B cell (primary cell): ENCODE measurements around the gene CCDC107. TPM values are rescaled to one million over a fixed set of nuclear protein-coding genes. Genes with fewer than 3 reads are reported as not detected.

Experiments used
- ATAC-seq: fragments of 200-7000 bp; cut with Tn5 transposase; one replicate; pipeline ENCODE4 v1.10.0; 2021; ENCODE audit warnings: low read depth, mild to moderate bottlenecking, moderate number of reproducible peaks, moderate library complexity
- CTCF ChIA-PET: fragments of 350-600 bp; sonication (Branson Sonifier 250); formaldehyde crosslinking; loops from one replicate; lab custom pipeline; 2021; ENCODE audit warnings: antibody characterized with exemption, inconsistent platforms; lab: Charles Lee
- POLR2A ChIA-PET: fragments of 350-600 bp; sonication (Branson Sonifier 250); formaldehyde crosslinking; loops from one replicate; lab custom pipeline; 2021; ENCODE audit warnings: antibody characterized with exemption; lab: Charles Lee
- DNase-seq: peaks from one replicate; pipeline ENCODE4 v3.0.0; 2013
- H2AFZ ChIP-seq: 2 replicates; pipeline ENCODE4 v1.6.1; 2012; ENCODE audit warnings: mild to moderate bottlenecking, low read depth, low read length; ENCODE audit not compliant: insufficient read depth, poor library complexity, severe bottlenecking
- H3K27ac ChIP-seq, 2 donors: 1 replicate in 1 of 2; 2 replicates in 1 of 2; pipeline ENCODE4 v1.5.1; 2012 to 2013; ENCODE audit warnings: low read length in 2 of 2, mild to moderate bottlenecking in 2 of 2, moderate library complexity in 1 of 2
- H3K27me3 ChIP-seq, 4 experiments: fragments of 200-600 bp in 1 of 4; sonication (generic) in 1 of 4; replicated peaks in 1 of 4; 1 replicate in 2 of 4; 2 replicates in 2 of 4; pipeline versions ENCODE4 v1.6.1 to v1.7.0; 2013 to 2016; ENCODE audit warnings: low read length in 3 of 4, mild to moderate bottlenecking in 2 of 4, mixed read lengths in 1 of 4, moderate library complexity in 1 of 4; ENCODE audit not compliant: insufficient read depth in 4 of 4, control insufficient read depth in 3 of 4; ENCODE audit errors: control extremely low read depth in 1 of 4
- H3K36me3 ChIP-seq, 2 experiments: replicated peaks in 1 of 2; 1 replicate in 1 of 2; 2 replicates in 1 of 2; pipeline versions ENCODE4 v1.6.1 to v1.7.1; 2013; ENCODE audit warnings: low read length in 1 of 2; ENCODE audit not compliant: insufficient read depth in 2 of 2, control insufficient read depth in 1 of 2; ENCODE audit errors: control extremely low read depth in 1 of 2, extremely low read depth in 1 of 2
- H3K4me1 ChIP-seq, 2 donors: fragments of 200-600 bp in 1 of 2; sonication (generic) in 1 of 2; 1 replicate in 1 of 2; 2 replicates in 1 of 2; pipeline versions ENCODE4 v1.5.1 to v1.6.1; 2013 to 2017; ENCODE audit warnings: low read length in 2 of 2; ENCODE audit not compliant: control insufficient read depth in 2 of 2, insufficient read depth in 2 of 2
- H3K4me2 ChIP-seq: replicated peaks from 2 replicates; pipeline ENCODE3; 2012; ENCODE audit warnings: mild to moderate bottlenecking, low read depth, low read length; ENCODE audit not compliant: poor library complexity, severe bottlenecking
- H3K4me3 ChIP-seq, 5 experiments: fragments of 200-600 bp in 1 of 5; sonication (generic) in 1 of 5; 1 replicate in 3 of 5; 2 replicates in 2 of 5; pipeline versions ENCODE4 v1.5.1 to v1.7.0; 2011 to 2016; ENCODE audit warnings: low read length in 4 of 5, mild to moderate bottlenecking in 4 of 5, low read depth in 2 of 5, control low read depth in 1 of 5, moderate library complexity in 1 of 5; ENCODE audit not compliant: insufficient read depth in 1 of 5; ENCODE audit errors: control extremely low read depth in 1 of 5, extremely low read depth in 1 of 5
- H3K79me2 ChIP-seq: fragments of 200-600 bp; sonication (generic); one replicate; pipeline ENCODE4 v1.6.0; 2016; ENCODE audit warnings: low read length; ENCODE audit not compliant: control insufficient read depth, insufficient read depth
- H3K9ac ChIP-seq: fragments of 200-600 bp; sonication (generic); 2 replicates; pipeline ENCODE4 v1.6.1; 2017; ENCODE audit warnings: mild to moderate bottlenecking, low read length, moderate library complexity
- H3K9me3 ChIP-seq, 3 donors: one replicate each; pipeline versions ENCODE4 v1.6.1 to v1.7.1; 2013; ENCODE audit warnings: low read length in 2 of 3; ENCODE audit not compliant: control insufficient read depth in 2 of 3, insufficient read depth in 1 of 3; ENCODE audit errors: control extremely low read depth in 1 of 3
- H4K20me1 ChIP-seq: 2 replicates; pipeline ENCODE4 v1.6.0; 2012; ENCODE audit warnings: mild to moderate bottlenecking, low read length; ENCODE audit not compliant: insufficient read depth, control insufficient read depth, poor library complexity, severe bottlenecking
- H3K27ac Mint-ChIP-seq: one replicate; pipeline ENCODE4 v1.8.0; 2021; ENCODE audit warnings: mixed read lengths
- H3K27me3 Mint-ChIP-seq: one replicate; pipeline ENCODE4 v1.8.0; 2021; ENCODE audit warnings: mixed read lengths
- H3K4me1 Mint-ChIP-seq: one replicate; pipeline ENCODE4 v1.8.0; 2021; ENCODE audit warnings: mixed read lengths
- H3K4me3 Mint-ChIP-seq: one replicate; pipeline ENCODE4 v1.8.0; 2021; ENCODE audit warnings: mixed read lengths
- H3K9me3 Mint-ChIP-seq: one replicate; pipeline ENCODE4 v1.8.0; 2022; ENCODE audit warnings: mixed read lengths; ENCODE audit not compliant: insufficient read depth
- CTCF ChIP-seq: fragments of 200-600 bp; IDR thresholded peaks from one replicate; pipeline ENCODE4 v1.8.0; 2022; ENCODE audit warnings: antibody characterized with exemption, mild to moderate bottlenecking
- EZH2 ChIP-seq: IDR thresholded peaks from 2 replicates; pipeline ENCODE4 v1.6.1; 2012; ENCODE audit warnings: borderline replicate concordance, low read depth, mild to moderate bottlenecking, moderate library complexity, low read length; ENCODE audit not compliant: insufficient read depth, poor library complexity, severe bottlenecking
- WGBS: methylation state at CpG from one replicate; pipeline ENCODE4 v1.1.5; 2013; ENCODE audit warnings: missing lambda C conversion rate; ENCODE audit not compliant: insufficient coverage; 5-methylcytosine and 5-hydroxymethylcytosine counted together
- intact Hi-C: fragments of 100-400 bp; cut with micrococcal nuclease; formaldehyde crosslinking; loops from one replicate; pipeline ENCODE4 v1.10.0; 2022
- polyA plus RNA-seq: library from polyadenylated mRNA; depleted of rRNA; stranded (reverse); fragments of >200 nt; gene quantifications from 2 replicates; pipeline ENCODE4 v1.2.3, GENCODE V29; 2012
- total RNA-seq, 2 donors: library from RNA; stranded (reverse); fragments of 120-200 nt in 1 of 2; gene quantifications; 1 replicate in 1 of 2; 2 replicates in 1 of 2; pipeline versions ENCODE4 v1.2.3 to v1.2.4, GENCODE V29; 2013 to 2022

CCDC107 gene
- total and polyA plus RNA-seq, 2 donors (not counting 1 experiment from before 2014, with no cell fraction given) = 22.5 to 33.8 TPM

DNA sequence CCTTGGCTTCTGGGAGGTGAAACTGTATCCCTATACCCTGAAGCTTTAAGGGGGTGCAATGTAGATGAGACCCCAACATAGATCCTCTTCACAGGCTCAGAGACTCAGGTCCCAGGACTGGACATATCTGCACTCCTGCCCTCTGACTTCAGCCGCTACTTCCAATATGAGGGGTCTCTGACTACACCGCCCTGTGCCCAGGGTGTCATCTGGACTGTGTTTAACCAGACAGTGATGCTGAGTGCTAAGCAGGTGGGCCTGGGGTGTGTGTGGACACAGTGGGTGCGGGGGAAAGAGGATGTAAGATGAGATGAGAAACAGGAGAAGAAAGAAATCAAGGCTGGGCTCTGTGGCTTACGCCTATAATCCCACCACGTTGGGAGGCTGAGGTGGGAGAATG lies 21.0 kb downstream of the CCDC107 start:
- no peak overlapping the region for H2AFZ ChIP-seq
- no peak for ATAC-seq
- no peaks in the 10 kb centered on the region for H3K36me3 ChIP-seq
- Mint-ChIP-seq H3K4me1 (peaks cover 35% of the 10 kb centered on the region), H3K9me3 (no peaks in the 10 kb centered on the region), H3K27ac (peak overlapping the region; percentile 73), H3K27me3 (peaks cover 9% of the 10 kb centered on the region), H3K4me3 (no peak overlapping the region)
- peaks cover 0 to 4% (median 0%) of the 10 kb centered on the region in 3 donors for H3K9me3 ChIP-seq
- no peaks in the 10 kb centered on the region for H3K79me2 ChIP-seq
- H3K27ac ChIP-seq = no peak overlapping the region
- DNase-seq = no peak
- WGBS = 100% methylated on average over 3 of the region's 5 CpGs
- H3K27me3 ChIP-seq = peaks cover 0 to 14% (median 3%) of the 10 kb centered on the region in 4 experiments
- H3K9ac ChIP-seq = no peak overlapping the region
- intact Hi-C loops = no loop called here
- no peaks in the 10 kb centered on the region for H4K20me1 ChIP-seq
- no peak overlapping the region for H3K4me3 ChIP-seq
- ChIA-PET CTCF (interaction anchor here (0.6 to 3.7 kb wide), 5 partner anchors 10 to 647 kb away, joined by 3 to 34 read pairs (median 7); partner anchors contain the start of genes ARHGEF39 and TPM2), POLR2A (interaction anchor here (1.1 kb wide), 1 partner anchor 19 kb away, joined by 3 read pairs; no protein-coding TSS in a partner anchor)
- H3K4me2 ChIP-seq = no peak overlapping the region
- peaks cover 24 to 36% of the 10 kb centered on the region in 2 donors for H3K4me1 ChIP-seq
- TF ChIP-seq CTCF = no peak
- no peak for TF ChIP-seq EZH2

GRCh38 chr9:35679766-35680330 lies 21.8 kb downstream of the CCDC107 start:
- 91% methylated on average over 7 of the region's 8 CpGs for WGBS
- Histone ChIP-seq H3K4me2 (peak overlapping the region; percentile 53), H3K27ac (no peak overlapping the region), H3K4me1 (peaks cover 24 to 36% of the 10 kb centered on the region in 2 donors), H4K20me1 (no peaks in the 10 kb centered on the region), H3K36me3 (no peaks in the 10 kb centered on the region), H3K79me2 (no peaks in the 10 kb centered on the region), H3K27me3 (peaks cover 0 to 14% (median 3%) of the 10 kb centered on the region in 4 experiments), H2AFZ (no peak overlapping the region), H3K9me3 (peaks cover 0 to 4% (median 0%) of the 10 kb centered on the region in 3 donors), H3K4me3 (peak overlapping the region in 1 of 5 experiments; percentile 28), H3K9ac (no peak overlapping the region)
- ATAC-seq (no peak), DNase-seq (no peak)
- POLR2A ChIA-PET = interaction anchor here (0.6 to 1.7 kb wide), 4 partner anchors 10 to 30 kb away, joined by 3 to 7 read pairs (median 3); partner anchors contain the start of genes CCDC107 and RMRP
- no peak overlapping the region for H3K27ac Mint-ChIP-seq
- no peak overlapping the region for H3K4me3 Mint-ChIP-seq
- H3K27me3 Mint-ChIP-seq = peaks cover 4% of the 10 kb centered on the region
- H3K4me1 Mint-ChIP-seq = peaks cover 30% of the 10 kb centered on the region
- TF ChIP-seq CTCF = no peak
- TF ChIP-seq EZH2 = no peak
- no peaks in the 10 kb centered on the region for H3K9me3 Mint-ChIP-seq
- intact Hi-C loops = no loop called here
- CTCF ChIA-PET = interaction anchor here (1.4 to 3.7 kb wide), 5 partner anchors 9 to 22 kb away, joined by 4 to 34 read pairs (median 7); partner anchors contain the start of genes ARHGEF39, CCDC107, RMRP and TPM2
